Neural progenitor cell (in vitro differentiated cells): Measurements from ENCODE around the gene ZNF446.

Experiments used
- EZH2 ChIP-seq: fragments of 200-600 bp; sonication (generic); IDR thresholded peaks from 2 replicates; pipeline ENCODE4 v1.6.1; 2017; ENCODE audit warnings: antibody characterized with exemption, mild to moderate bottlenecking, moderate library complexity
- EZH2phosphoT487 ChIP-seq: fragments of 200-600 bp; sonication (generic); IDR thresholded peaks from 2 replicates; pipeline ENCODE4 v1.6.1; 2017; ENCODE audit warnings: antibody characterized with exemption
- TF ChIP-seq, protein P1 (sequence below): fragments of 200-600 bp; sonication (generic); IDR thresholded peaks from 2 replicates; pipeline ENCODE4 v1.5.1; 2017; ENCODE audit warnings: antibody characterized with exemption, mild to moderate bottlenecking

DNA sequence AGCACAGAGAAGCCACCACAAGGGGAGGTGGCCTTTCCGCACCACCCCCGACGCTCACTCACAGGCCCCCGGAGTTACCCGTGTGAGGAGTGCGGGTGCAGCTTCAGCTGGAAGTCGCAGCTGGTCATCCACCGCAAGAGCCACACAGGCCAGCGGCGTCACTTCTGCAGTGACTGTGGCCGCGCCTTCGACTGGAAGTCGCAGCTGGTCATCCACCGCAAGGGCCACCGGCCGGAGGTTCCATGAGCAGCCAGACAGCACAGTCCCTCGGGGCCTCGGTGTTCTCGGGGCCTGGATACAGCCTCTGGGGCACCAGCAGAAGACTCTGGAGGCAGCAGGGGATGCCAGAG, 4.3 kb downstream of the ZNF446 start:
- TF ChIP-seq, protein P1, sequence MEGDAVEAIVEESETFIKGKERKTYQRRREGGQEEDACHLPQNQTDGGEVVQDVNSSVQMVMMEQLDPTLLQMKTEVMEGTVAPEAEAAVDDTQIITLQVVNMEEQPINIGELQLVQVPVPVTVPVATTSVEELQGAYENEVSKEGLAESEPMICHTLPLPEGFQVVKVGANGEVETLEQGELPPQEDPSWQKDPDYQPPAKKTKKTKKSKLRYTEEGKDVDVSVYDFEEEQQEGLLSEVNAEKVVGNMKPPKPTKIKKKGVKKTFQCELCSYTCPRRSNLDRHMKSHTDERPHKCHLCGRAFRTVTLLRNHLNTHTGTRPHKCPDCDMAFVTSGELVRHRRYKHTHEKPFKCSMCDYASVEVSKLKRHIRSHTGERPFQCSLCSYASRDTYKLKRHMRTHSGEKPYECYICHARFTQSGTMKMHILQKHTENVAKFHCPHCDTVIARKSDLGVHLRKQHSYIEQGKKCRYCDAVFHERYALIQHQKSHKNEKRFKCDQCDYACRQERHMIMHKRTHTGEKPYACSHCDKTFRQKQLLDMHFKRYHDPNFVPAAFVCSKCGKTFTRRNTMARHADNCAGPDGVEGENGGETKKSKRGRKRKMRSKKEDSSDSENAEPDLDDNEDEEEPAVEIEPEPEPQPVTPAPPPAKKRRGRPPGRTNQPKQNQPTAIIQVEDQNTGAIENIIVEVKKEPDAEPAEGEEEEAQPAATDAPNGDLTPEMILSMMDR = no peak
- TF ChIP-seq EZH2 = no peak
- TF ChIP-seq EZH2phosphoT487 = no peak
